ENCODE measurements around the gene SPTSSA.
"Not testable (repeated sequence)": the region's sequence is repeated elsewhere in the genome, so short reads cannot be mapped to it uniquely, and the experiment has no call there.

DNA sequence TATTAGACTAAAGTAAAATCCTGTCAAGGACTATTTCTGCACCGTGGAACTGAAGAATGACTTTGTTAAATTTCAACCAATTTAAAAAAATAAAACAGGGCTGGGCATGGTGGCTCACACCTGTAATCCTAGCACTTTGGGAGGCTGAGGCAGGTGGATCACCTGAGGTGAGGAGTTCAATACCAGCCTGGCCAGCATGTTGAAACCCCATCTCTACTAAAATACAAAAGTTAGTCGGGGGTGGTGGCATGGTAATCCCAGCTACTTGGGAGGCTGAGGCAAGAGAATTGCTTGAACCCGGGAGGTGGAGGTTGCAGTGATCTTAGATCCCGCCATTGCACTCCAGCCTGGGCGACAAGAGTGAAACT is 43.1 kb upstream of the SPTSSA start:
- TF ChIP-seq, protein P1, sequence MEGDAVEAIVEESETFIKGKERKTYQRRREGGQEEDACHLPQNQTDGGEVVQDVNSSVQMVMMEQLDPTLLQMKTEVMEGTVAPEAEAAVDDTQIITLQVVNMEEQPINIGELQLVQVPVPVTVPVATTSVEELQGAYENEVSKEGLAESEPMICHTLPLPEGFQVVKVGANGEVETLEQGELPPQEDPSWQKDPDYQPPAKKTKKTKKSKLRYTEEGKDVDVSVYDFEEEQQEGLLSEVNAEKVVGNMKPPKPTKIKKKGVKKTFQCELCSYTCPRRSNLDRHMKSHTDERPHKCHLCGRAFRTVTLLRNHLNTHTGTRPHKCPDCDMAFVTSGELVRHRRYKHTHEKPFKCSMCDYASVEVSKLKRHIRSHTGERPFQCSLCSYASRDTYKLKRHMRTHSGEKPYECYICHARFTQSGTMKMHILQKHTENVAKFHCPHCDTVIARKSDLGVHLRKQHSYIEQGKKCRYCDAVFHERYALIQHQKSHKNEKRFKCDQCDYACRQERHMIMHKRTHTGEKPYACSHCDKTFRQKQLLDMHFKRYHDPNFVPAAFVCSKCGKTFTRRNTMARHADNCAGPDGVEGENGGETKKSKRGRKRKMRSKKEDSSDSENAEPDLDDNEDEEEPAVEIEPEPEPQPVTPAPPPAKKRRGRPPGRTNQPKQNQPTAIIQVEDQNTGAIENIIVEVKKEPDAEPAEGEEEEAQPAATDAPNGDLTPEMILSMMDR (IDR thresholded peaks at IDR 0.05; ENCODE audit: low read depth, low read length): not testable (repeated sequence)
- not testable (repeated sequence) for TF ChIP-seq EZH2phosphoT487 (IDR thresholded peaks at IDR 0.05; ENCODE audit: low read depth)

All from OCI-LY3 (cell line).